Myocyte (in vitro differentiated cells): ENCODE data around the gene RNF141. TPM values are rescaled to one million over a fixed set of nuclear protein-coding genes. Genes with fewer than 3 reads are reported as not detected.

Source experiments
- DNase-seq: peaks from one replicate; pipeline ENCODE4 v3.0.0-alpha.2; 2012; ENCODE audit warnings: low read depth
- polyA plus RNA-seq: library from polyadenylated mRNA; unstranded; fragments of >200 nt; gene quantifications from one replicate; pipeline ENCODE4 v1.2.1, GENCODE V29; 2012; ENCODE audit warnings: missing spikeins
- total RNA-seq: library from RNA; depleted of rRNA; stranded (reverse); fragments of >200 nt; gene quantifications from 2 replicates; pipeline ENCODE4 v1.2.3, GENCODE V29; 2014

Gene RNF141
- 27.8 and 29.6 TPM in 2 replicates for total RNA-seq
- polyA plus RNA-seq, result 25.6 TPM

- peak; percentile 94 for DNase-seq
These were observed at the start of gene RNF141 for GRCh38 chr11:10540915-10541560. RNF141 (minus strand) TSS chr11:10541187; CDS start chr11:10534158, 7,029 bp downstream.

DNA sequence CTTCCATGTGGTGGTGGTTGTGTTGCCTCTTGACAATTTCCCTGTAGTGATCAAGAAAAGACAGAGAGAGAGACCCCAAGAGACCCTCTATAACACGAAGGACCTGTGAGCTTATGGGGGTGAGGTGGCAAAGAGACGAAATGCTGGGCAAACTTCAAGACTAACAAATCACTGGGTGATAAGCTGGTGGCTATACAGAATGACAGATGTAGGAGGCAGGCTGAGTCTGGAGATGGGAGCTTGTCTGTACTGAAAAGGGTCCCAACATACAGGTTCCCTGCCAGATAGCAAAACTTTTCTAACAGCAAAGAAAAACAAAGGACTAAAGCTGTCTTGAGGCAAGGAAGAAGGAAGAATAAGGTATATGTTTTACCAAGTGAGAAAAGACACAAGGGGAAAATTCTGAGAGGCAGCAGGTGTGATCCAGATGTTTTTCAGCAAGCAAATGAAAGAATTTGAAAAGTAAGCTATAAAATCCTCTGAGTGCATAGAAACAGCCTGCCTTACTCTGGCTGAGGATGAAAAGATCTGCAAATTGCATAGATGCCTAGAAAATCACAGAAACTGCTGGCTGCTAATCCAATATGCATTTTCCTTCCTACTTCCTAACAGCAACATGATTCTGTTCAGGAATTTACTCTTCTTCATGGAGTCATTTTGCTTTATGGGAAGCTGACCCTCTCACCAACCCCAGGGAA is 49.4 kb upstream of the RNF141 start:
- DNase-seq, result no peak

- no peak for DNase-seq
These were observed 47.9 kb upstream of the RNF141 start for GRCh38 chr11:10588904-10589303.

DNA sequence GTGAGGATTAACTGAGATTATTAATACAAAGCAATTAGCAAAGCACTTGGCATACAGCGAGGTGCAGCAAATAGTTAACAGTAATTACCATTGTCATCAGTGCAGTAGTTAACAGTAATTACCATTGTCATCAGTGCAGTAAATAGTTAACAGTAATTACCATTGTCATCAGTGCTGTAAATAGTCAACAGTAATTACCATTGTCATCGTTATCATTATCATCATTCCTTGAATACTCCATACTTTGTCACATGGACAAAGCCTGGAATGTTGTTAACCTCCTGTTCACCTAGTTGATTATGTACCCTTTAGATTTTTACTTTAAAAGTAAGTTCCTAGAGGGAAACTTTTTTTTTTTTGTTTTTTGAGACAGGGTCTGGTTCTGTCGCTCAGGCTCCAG is 47.0 kb upstream of the RNF141 start:
- DNase-seq, result no peak

GRCh38 chr11:10587388-10587787 is 46.4 kb upstream of the RNF141 start:
- no peak for DNase-seq

DNA sequence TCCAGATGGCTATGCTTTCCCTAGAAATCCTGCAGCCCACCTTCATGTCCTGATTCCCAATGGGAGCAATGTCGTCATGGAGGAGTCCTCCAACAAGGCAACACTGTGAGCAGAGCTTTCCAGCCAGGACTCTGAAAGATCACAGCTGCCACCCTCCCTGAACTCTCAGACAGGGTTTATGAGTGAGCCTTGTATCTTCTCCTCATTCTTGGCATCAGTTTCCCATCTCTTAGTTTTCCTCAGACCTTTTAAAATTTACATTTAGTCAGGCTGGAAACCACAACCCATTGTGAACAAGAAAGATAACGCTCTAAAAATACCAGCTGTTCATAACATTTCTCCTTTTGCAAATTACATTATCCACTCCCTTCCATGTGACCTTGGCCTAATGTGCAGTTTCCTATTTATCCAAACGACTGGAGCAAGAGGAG is 43.1 kb upstream of the RNF141 start:
- DNase-seq, result peak; percentile 70

GRCh38 chr11:10581481-10582019 is 40.6 kb upstream of the RNF141 start:
- DNase-seq, result peak; percentile 87

- DNase-seq, result no peak
These were observed 39.6 kb upstream of the RNF141 start for GRCh38 chr11:10580623-10581022.

GRCh38 chr11:10579700-10580099 is 38.7 kb upstream of the RNF141 start:
- DNase-seq, result no peak

DNA sequence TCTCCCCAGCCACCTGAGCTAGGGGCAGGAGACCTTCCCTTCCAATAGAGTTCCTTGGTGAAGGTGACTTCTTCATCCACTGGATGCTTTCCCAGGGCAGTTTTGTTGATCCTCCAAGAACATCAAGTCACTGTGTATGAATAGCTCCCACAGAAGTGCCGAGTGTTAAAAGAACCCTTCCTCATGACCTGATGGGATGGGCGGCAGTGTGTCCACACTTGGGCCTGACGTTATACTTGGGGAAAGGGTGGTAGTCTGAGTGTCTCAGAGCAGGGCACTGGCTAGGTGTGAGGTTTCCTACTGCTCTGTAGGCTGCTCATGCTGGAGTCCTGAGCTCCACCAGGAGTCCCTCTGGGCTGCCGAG is 35.0 kb upstream of the RNF141 start:
- DNase-seq, result no peak

- DNase-seq, result peak; percentile 61
These were observed 34.5 kb upstream of the RNF141 start for GRCh38 chr11:10575346-10576034.

GRCh38 chr11:10573556-10573955 is 32.6 kb upstream of the RNF141 start:
- DNase-seq, result no peak

DNA sequence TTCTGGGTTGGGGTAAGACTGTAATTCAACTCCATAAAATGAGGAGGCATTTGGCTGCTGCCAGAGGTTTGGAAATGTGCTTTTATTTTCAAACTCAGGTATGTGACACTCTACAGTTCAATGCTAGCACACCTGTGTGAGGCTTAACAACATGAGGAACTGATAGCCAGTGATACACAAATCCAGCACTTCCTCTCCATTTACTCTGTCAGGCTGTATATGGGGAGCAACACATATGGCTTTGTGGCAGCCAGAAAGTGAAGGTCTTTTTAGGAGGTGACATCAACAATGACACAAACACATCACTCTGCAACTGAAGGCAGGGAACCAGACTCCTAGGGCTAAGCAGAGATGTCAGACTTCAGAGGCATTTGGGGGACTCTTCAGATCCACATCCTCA is 32.0 kb upstream of the RNF141 start:
- no peak for DNase-seq

DNA sequence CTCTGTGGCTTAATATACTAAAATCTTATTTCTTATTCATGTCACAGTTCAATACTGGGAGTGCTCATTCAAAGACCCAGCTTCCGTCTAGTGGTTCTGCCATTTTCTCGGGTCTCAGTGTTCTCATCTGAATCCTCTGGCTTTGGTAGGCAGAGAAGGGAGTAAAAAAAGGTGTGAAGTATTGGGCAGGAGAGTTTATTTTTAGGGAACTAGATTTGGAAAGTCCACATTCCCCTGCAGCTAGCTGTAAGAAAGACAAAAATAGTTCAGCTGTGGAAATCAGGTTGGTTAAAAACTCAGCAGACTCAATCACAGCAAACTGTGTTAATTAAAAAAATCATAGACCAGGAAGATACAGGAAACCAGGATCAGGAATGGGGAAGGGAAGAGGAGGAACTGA is 31.5 kb upstream of the RNF141 start:
- DNase-seq, result no peak

DNA sequence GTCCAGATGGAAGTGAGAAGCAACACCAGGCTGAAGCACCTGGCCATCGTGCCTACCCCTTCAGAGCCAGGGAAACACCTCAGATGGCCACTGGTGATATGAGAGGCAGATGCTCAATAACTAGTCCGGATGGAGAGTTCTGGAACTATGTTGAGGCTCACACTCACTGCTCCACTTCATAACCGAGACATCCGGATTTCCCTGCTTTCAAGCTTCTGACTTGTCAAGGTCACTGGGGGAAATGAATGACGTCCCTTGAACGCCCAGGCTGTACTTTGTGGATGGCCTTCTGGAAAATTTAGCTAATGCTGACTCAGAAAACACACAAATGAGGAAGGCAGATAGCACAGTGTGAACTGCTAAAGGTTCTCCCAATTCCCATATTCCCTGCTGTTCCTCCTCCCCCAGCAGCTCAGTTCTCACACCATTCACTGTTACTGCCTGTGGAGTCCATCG is 27.5 kb upstream of the RNF141 start, which contains the start of gene LYVE1:
LYVE1 (minus strand) TSS at position 180 of the 456 bp plus-strand sequence; CDS start at position 47, 133 bp downstream.
- no peak for DNase-seq

GRCh38 chr11:10567446-10567845 is 26.5 kb upstream of the RNF141 start:
- DNase-seq, result no peak

DNA sequence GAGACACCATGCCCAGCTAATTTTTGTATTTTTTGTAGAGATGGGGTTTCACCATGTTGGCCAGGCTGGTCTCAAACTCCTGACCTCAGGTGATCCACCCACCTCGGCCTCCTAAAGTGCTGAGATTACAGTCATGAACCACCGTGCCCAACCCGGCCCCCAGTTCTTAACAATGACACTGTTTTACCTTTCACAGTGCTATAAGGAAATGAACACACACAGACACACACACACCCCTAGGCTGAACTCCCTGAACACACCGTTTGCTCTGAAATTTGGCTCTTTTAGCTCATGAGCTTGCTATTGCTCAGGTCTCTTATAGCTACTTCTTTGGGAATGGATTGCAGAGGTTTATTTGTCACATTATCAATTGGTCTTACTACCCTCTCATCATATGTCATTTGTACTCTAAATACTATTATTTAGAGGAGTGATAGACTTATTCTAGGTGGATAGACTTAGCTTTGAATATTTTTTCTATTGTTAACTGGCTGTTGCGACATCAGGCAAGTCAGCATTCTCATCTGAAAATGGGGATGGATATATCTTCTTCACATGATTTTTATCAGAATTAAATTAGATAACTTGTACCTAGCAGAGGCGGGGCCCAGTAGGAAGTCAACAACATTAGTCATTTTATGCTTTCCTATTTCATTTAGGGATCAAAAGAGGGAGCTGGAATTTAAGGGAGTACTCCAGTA is 25.4 kb upstream of the RNF141 start:
- no peak for DNase-seq

- no peak for DNase-seq
These were observed 24.5 kb upstream of the RNF141 start for GRCh38 chr11:10565493-10565892.

DNA sequence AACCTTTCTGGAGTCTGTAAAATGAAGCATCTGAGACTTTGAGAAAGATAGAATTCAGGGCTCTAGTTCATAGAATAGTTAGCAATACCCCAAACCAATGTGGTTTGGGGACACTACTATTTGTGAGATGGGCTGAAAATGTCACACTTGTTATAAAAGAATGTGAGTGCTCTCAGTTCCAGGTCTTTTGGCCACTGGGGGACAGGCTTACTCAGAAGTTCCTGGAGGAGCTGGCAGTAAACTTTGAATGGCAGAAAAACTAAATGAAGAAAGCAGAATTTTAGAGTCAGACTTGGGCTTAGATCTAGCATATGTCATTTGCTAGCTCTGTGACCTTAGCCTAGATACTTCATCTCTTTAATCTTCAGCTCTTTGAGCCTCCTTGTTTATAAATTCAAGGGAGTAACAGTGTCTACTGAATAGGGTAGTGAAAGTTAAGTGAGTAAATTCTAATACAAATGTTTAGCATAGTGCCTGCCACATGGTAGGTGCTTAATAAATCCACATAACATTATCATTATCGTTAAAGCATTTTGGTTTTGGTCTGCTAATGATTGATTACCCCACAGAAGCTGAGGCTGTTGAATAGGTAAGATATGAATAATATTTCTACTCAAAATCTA is 23.8 kb upstream of the RNF141 start:
- DNase-seq, result peak; percentile 40

- DNase-seq, result no peak
These were observed 23.0 kb upstream of the RNF141 start for GRCh38 chr11:10564030-10564429.

GRCh38 chr11:10561947-10562346 is 21.0 kb upstream of the RNF141 start:
- no peak for DNase-seq
